CD4-positive, alpha-beta T cell treated with Interleukin-17A for 1 hour (primary cell): Measurements from ENCODE around the gene GNB1.

ENCODE experiments used
- DNase-seq: peaks from one replicate; pipeline ENCODE4 v3.0.0-alpha.2; 2020

Gene GNB1

GRCh38 chr1:1922702-1922955 lies 31.7 kb upstream of the GNB1 start:
- no peak for DNase-seq

- no peak for DNase-seq
These were observed 31.2 kb upstream of the GNB1 start for GRCh38 chr1:1921901-1922701.

GRCh38 chr1:1921459-1921862 lies 30.6 kb upstream of the GNB1 start:
- no peak for DNase-seq

- DNase-seq = no peak
These were observed 29.9 kb upstream of the GNB1 start for GRCh38 chr1:1920608-1921458.

- DNase-seq = no peak
These were observed 29.2 kb upstream of the GNB1 start for GRCh38 chr1:1920057-1920607.

GRCh38 chr1:1919304-1920056 lies 28.6 kb upstream of the GNB1 start:
- peak; percentile 99 for DNase-seq

GRCh38 chr1:1918901-1919303 lies 28.0 kb upstream of the GNB1 start, which contains the start of gene TMEM52:
TSS of gene TMEM52 (minus strand) at chr1:1919279. CDS start at chr1:1919265, 14 bp downstream.
- DNase-seq = no peak

- DNase-seq = no peak
These were observed 27.4 kb upstream of the GNB1 start for GRCh38 chr1:1917995-1918900.

GRCh38 chr1:1917304-1917976 lies 26.6 kb upstream of the GNB1 start:
- no peak for DNase-seq

- no peak for DNase-seq
These were observed 26.0 kb upstream of the GNB1 start for GRCh38 chr1:1916851-1917251.

GRCh38 chr1:1915911-1916840 lies 25.3 kb upstream of the GNB1 start:
- no peak for DNase-seq

- no peak for DNase-seq
These were observed 24.2 kb upstream of the GNB1 start, which contains the start of gene CALML6 for GRCh38 chr1:1914971-1915692. TSS of gene CALML6 (plus strand) at chr1:1915260. CDS start at chr1:1915281, 21 bp downstream.

GRCh38 chr1:1914101-1914970 lies 23.4 kb upstream of the GNB1 start:
- DNase-seq = no peak

GRCh38 chr1:1911350-1912041 lies 20.6 kb upstream of the GNB1 start:
- no peak for DNase-seq

GRCh38 chr1:1910651-1911331 lies 19.9 kb upstream of the GNB1 start:
- no peak for DNase-seq

- no peak for DNase-seq
These were observed 19.2 kb upstream of the GNB1 start for GRCh38 chr1:1910033-1910465.

- DNase-seq = no peak
These were observed 17.6 kb upstream of the GNB1 start for GRCh38 chr1:1908506-1908791.
